EL (cell line): ENCODE results near the gene RASEF.
A peak's percentile ranks its signal among the peaks of the same experiment; 100 is the strongest.
"Not testable (repeated sequence)": the region's sequence is repeated elsewhere in the genome, so short reads cannot be mapped to it uniquely, and the experiment has no call there.

Experiments
- DNase-seq: peaks from one replicate; pipeline ENCODE4 v3.0.0-alpha.2; 2016

Gene RASEF

DNA sequence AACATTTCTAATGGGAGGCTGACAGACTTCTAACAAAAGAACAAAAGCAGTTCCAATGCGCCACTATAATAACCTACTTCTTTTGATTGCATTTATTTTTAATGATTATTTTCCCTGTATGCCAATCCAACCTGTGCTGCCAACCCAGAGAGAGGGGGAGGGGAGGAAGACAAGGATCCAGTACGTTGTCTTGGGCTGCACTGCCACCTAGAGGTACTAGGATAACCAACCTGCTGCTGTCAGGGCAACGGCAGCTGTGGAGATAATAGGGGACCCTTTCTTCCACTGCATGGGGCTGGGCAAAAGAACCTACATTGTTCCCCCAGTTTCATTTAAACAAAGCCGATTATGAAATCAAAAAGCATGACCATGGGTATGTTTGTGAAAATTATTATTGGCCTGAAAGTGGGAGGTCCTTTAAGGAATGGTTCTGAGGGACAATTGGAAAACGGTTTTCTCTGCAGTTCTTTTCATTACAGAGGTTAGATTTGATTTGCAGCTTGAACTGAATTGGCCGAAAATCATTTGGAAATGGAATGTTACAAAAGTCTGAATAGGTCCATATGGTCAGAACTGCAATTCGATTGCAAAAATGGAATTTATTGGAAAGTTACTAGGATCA is 101.3 kb downstream of the RASEF start:
- DNase-seq, result peak; percentile 75

- DNase-seq, result no peak
Observed at GRCh38 chr9:82957529-82958379, 105.2 kb downstream of the RASEF start.

DNA sequence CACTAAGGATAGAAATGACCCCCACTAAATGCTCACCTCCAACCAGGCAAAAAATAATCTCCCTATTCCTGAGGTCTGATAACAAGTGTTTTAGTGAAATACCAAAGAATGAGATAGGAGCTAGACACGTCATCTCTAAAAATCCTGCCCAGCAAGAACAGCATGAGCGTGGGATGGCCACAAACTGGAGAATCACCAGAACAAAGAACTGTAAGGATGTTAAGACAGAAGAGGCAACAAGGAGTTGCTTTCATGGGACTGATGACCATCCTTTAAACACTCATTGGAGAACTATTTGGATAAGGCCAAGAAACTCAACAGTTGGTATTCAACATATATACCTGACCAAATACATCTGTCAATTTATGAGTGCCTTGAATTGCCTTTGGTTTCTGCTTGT is 113.7 kb downstream of the RASEF start:
- DNase-seq, result no peak

DNA sequence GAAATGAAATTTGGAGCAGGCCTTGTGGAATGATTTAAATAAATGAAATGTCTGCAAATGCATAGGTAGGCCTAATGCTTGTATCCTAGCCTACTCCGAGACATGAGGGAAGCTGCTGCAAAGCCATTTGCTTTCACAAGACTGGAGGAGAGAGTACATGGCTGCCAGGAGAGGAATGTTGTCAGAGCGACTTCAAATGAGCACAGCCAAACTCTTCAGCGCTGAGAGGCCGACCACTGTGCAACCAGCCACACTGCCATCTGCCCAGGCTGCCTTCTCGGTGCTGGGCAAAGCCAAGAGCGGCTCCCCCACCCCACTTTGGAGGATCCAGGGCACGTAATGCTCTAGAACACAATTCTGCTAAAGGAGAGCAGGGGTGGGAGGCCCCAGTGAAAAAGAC is 122.6 kb downstream of the RASEF start:
- DNase-seq, result no peak

DNA sequence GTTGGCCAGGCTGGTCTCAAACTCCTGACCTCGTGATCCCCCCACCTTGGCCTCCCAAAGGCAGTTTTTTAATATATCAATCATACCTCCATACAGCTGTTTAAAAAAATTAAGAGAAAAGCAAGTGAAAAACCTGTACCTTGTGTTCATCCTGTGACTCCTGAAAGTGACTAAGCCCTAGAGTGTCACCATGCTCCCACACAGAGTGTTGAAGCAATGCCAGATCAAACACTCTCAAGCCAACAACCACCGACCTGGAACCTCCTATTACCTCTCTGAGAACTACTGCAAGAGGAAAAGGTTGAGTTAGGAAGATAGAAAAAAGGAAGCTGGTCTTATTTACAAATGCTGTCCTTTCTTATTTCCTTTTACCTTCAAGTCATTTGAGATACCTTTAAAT is 123.5 kb downstream of the RASEF start:
- no peak for DNase-seq

- DNase-seq, result no peak
Observed at GRCh38 chr9:82938426-82939218, 124.3 kb downstream of the RASEF start.

DNA sequence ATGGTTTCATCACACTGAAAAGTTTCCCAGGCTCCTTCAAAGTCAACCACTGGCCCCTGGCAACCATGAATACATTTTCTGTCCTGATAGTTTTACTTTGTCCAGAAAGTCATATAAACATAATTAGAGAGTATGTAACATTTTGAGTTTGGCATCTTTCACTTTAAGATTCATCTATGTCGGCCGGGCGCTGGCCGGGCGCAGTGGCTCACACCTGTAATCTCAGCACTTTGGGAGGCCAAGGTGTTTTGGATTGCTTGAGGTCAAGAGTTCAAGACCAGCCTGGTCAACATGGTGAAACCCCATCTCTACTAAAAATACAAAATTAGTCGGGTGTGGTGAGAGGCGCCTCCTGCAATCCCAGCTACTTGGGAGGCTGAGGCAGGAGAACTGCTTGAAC is 126.4 kb downstream of the RASEF start:
- not testable (repeated sequence) for DNase-seq

GRCh38 chr9:82934949-82935348 is 128.0 kb downstream of the RASEF start:
- peak; percentile 69 for DNase-seq

DNA sequence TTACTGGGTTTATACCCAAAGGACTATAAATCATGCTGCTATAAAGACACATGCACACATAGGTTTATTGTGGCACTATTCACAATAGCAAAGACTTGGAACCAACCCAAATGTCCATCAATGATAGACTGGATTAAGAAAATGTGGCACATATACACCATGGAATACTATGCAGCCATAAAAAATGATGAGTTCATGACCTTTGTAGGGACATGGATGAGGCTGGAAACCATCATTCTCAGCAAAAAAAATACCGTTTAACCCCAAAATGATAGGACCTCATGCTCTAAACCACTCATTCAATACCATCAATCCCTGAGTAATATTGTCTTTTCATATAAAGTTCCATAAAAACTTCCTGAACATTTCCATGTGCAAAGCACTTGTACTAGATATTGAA is 128.9 kb downstream of the RASEF start:
- DNase-seq, result not testable (repeated sequence)

DNA sequence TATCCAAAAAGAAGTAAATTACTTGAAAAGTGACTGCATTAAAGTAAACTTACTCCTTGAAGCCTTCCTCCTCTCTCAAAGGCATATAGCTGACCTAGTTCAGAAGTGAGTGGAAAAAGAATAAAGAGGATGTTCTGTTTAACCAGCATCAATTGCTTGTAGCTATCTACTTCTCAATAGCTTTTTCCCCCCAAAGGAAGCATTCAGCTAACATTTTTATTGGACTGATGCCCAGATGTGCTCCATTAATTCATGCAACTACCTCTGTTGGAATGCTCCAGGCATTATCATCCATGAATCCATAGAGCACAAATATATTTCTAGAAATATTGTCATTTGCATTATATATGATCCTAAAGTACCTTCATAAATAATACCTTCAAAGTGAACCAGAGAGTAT is 132.8 kb downstream of the RASEF start:
- DNase-seq, result no peak
